ENCODE data around the gene ABHD18. TPM values are rescaled to one million over a fixed set of nuclear protein-coding genes. Genes with fewer than 3 reads are reported as not detected.
A peak's percentile ranks its signal among the peaks of the same experiment; 100 is the strongest.
"Not testable (repeated sequence)": the region's sequence is repeated elsewhere in the genome, so short reads cannot be mapped to it uniquely, and the experiment has no call there.

ABHD18 gene
- total RNA-seq, 2 experiments from 2014 or later = 17.3 to 18.9 TPM

- Mint-ChIP-seq H3K27me3 (no peaks in the 10 kb centered on the region), H3K9me3 (peaks cover 14% of the 10 kb centered on the region), H3K27ac (no peak overlapping the region), H3K4me3 (no peak overlapping the region), H3K4me1 (ENCODE audit: low read depth) (peaks cover 13% of the 10 kb centered on the region), H3K36me3 (peaks cover 48% of the 10 kb centered on the region)
- ChIA-PET CTCF (no interaction called here), POLR2A (interaction anchor here (0.7 kb wide), 1 partner anchor 30 kb away, joined by 3 read pairs; the partner anchor contains the start of genes ABHD18 and MFSD8)
- DNase-seq = no peak
- intact Hi-C loops (cut with micrococcal nuclease) = loop anchor here (2.0 kb wide), 2 partner anchors 65 to 213 kb away; partner anchors contain the start of genes HSPA4L and LARP1B
Measured at GRCh38 chr4:127995776-127996175, 30.6 kb downstream of the ABHD18 start.

- peaks cover 48% of the 10 kb centered on the region for H3K36me3 Mint-ChIP-seq
- POLR2A ChIA-PET, H3K27me3 Mint-ChIP-seq, H3K27ac Mint-ChIP-seq, CTCF ChIA-PET, H3K4me3 Mint-ChIP-seq, DNase-seq: not testable (repeated sequence)
- H3K9me3 Mint-ChIP-seq = peaks cover 14% of the 10 kb centered on the region
- peaks cover 20% of the 10 kb centered on the region for H3K4me1 Mint-ChIP-seq (ENCODE audit: low read depth)
- intact Hi-C loops (cut with micrococcal nuclease) = loop anchor here (2.0 kb wide), 2 partner anchors 64 to 214 kb away; partner anchors contain the start of genes HSPA4L and LARP1B
Measured at GRCh38 chr4:127996521-127996920, 31.3 kb downstream of the ABHD18 start.

GRCh38 chr4:127997534-127998388 is 32.6 kb downstream of the ABHD18 start:
- H3K4me3 Mint-ChIP-seq = no peak overlapping the region
- DNase-seq = peak; percentile 60
- intact Hi-C loops (cut with micrococcal nuclease) = loop anchor here (1.0 to 2.0 kb wide), 4 partner anchors 32 to 215 kb away; partner anchors contain the start of genes ABHD18, HSPA4L, LARP1B and MFSD8
- ChIA-PET POLR2A (interaction anchor here (0.7 to 1.8 kb wide), 2 partner anchors 32 to 65 kb away, joined by 7 to 9 read pairs; partner anchors contain the start of genes ABHD18 and MFSD8), CTCF (interaction anchor here (0.9 to 1.2 kb wide), 7 partner anchors 16 to 63 kb away, joined by 3 to 6 read pairs (median 4); partner anchors contain the start of genes ABHD18, LARP1B and MFSD8)
- H3K36me3 Mint-ChIP-seq = peaks cover 48% of the 10 kb centered on the region
- H3K4me1 Mint-ChIP-seq (ENCODE audit: low read depth) = peaks cover 22% of the 10 kb centered on the region
- H3K27ac Mint-ChIP-seq = peak overlapping the region; percentile 36
- no peaks in the 10 kb centered on the region for H3K27me3 Mint-ChIP-seq
- H3K9me3 Mint-ChIP-seq = peaks cover 14% of the 10 kb centered on the region

- H3K36me3 Mint-ChIP-seq = peaks cover 7% of the 10 kb centered on the region
- POLR2A ChIA-PET = interaction anchor here (1.1 kb wide), 1 partner anchor 28 kb away, joined by 3 read pairs; no protein-coding TSS in a partner anchor
- intact Hi-C loops (cut with micrococcal nuclease) = no loop called here
- H3K9me3 Mint-ChIP-seq = no peaks in the 10 kb centered on the region
- no peak for DNase-seq
- no peak overlapping the region for H3K27ac Mint-ChIP-seq
- H3K4me1 Mint-ChIP-seq (ENCODE audit: low read depth) = peaks cover under 1% of the 10 kb centered on the region
- H3K4me3 Mint-ChIP-seq = no peak overlapping the region
- CTCF ChIA-PET = no interaction called here
- H3K27me3 Mint-ChIP-seq = no peaks in the 10 kb centered on the region
Measured at GRCh38 chr4:128006592-128006991, 41.4 kb downstream of the ABHD18 start.

- Mint-ChIP-seq H3K9me3 (no peaks in the 10 kb centered on the region), H3K4me1 (ENCODE audit: low read depth) (no peaks in the 10 kb centered on the region), H3K27ac (no peak overlapping the region), H3K4me3 (no peak overlapping the region), H3K36me3 (peaks cover 14% of the 10 kb centered on the region), H3K27me3 (no peaks in the 10 kb centered on the region)
- ChIA-PET CTCF (no interaction called here), POLR2A (no interaction called here)
- no peak for DNase-seq
- intact Hi-C loops (cut with micrococcal nuclease) = no loop called here
Measured at GRCh38 chr4:128009428-128009827, 44.2 kb downstream of the ABHD18 start.

- ChIA-PET CTCF (no interaction called here), POLR2A (no interaction called here)
- Mint-ChIP-seq H3K27me3 (no peaks in the 10 kb centered on the region), H3K27ac (no peak overlapping the region), H3K4me3 (no peak overlapping the region), H3K36me3 (peaks cover 25% of the 10 kb centered on the region), H3K4me1 (ENCODE audit: low read depth) (no peaks in the 10 kb centered on the region), H3K9me3 (no peaks in the 10 kb centered on the region)
- intact Hi-C loops (cut with micrococcal nuclease) = no loop called here
- no peak for DNase-seq
Measured at GRCh38 chr4:128025319-128025718, 60.1 kb downstream of the ABHD18 start.

- Mint-ChIP-seq H3K27ac (no peak overlapping the region), H3K27me3 (no peaks in the 10 kb centered on the region), H3K9me3 (no peaks in the 10 kb centered on the region), H3K4me1 (ENCODE audit: low read depth) (no peaks in the 10 kb centered on the region), H3K4me3 (no peak overlapping the region), H3K36me3 (peaks cover 15% of the 10 kb centered on the region)
- ChIA-PET POLR2A (no interaction called here), CTCF (no interaction called here)
- no peak for DNase-seq
- intact Hi-C loops (cut with micrococcal nuclease) = no loop called here
Measured at GRCh38 chr4:128029907-128030306, 64.7 kb downstream of the ABHD18 start.

- CTCF ChIA-PET = no interaction called here
Measured at GRCh38 chr4:128031756-128032384, 66.7 kb downstream of the ABHD18 start.

GRCh38 chr4:128039568-128039967 is 74.4 kb downstream of the ABHD18 start:
- no peak for DNase-seq
- H3K4me1 Mint-ChIP-seq (ENCODE audit: low read depth) = no peaks in the 10 kb centered on the region
- H3K36me3 Mint-ChIP-seq = no peaks in the 10 kb centered on the region
- ChIA-PET CTCF (no interaction called here), POLR2A (no interaction called here)
- H3K9me3 Mint-ChIP-seq = no peaks in the 10 kb centered on the region
- no peaks in the 10 kb centered on the region for H3K27me3 Mint-ChIP-seq
- H3K4me3 Mint-ChIP-seq = no peak overlapping the region
- no peak overlapping the region for H3K27ac Mint-ChIP-seq
- intact Hi-C loops (cut with micrococcal nuclease) = no loop called here

More at GRCh38 chr4:128031756-128032384, 66.7 kb downstream of the ABHD18 start:
- Mint-ChIP-seq H3K36me3 (peaks cover 13% of the 10 kb centered on the region), H3K27ac (no peak overlapping the region), H3K4me3 (no peak overlapping the region), H3K4me1 (ENCODE audit: low read depth) (no peaks in the 10 kb centered on the region), H3K27me3 (no peaks in the 10 kb centered on the region), H3K9me3 (no peaks in the 10 kb centered on the region)
- no peak for DNase-seq
- POLR2A ChIA-PET = no interaction called here
- intact Hi-C loops (cut with micrococcal nuclease) = no loop called here

GRCh38 chr4:128047019-128047418 is 81.8 kb downstream of the ABHD18 start:
- H3K4me1 Mint-ChIP-seq (ENCODE audit: low read depth); H3K27ac Mint-ChIP-seq; H3K27me3 Mint-ChIP-seq; CTCF ChIA-PET; H3K4me3 Mint-ChIP-seq; DNase-seq; H3K9me3 Mint-ChIP-seq; intact Hi-C loops (cut with micrococcal nuclease); H3K36me3 Mint-ChIP-seq: not testable (repeated sequence)
- POLR2A ChIA-PET = interaction anchor here (0.6 kb wide), 1 partner anchor 26 kb away, joined by 6 read pairs; no protein-coding TSS in a partner anchor

- CTCF ChIA-PET; intact Hi-C loops (cut with micrococcal nuclease): not testable (repeated sequence)
Measured at GRCh38 chr4:128047514-128047913, 82.3 kb downstream of the ABHD18 start.

GRCh38 chr4:128051229-128051628 is 86.0 kb downstream of the ABHD18 start:
- POLR2A ChIA-PET; H3K4me3 Mint-ChIP-seq; H3K36me3 Mint-ChIP-seq; H3K9me3 Mint-ChIP-seq; H3K27me3 Mint-ChIP-seq; H3K4me1 Mint-ChIP-seq (ENCODE audit: low read depth); CTCF ChIA-PET; H3K27ac Mint-ChIP-seq: not testable (repeated sequence)
- intact Hi-C loops (cut with micrococcal nuclease) = loop anchor here (2.0 kb wide), 1 partner anchor 446 kb away; no protein-coding TSS in a partner anchor
- DNase-seq = peak; percentile 25

More at GRCh38 chr4:128047514-128047913, 82.3 kb downstream of the ABHD18 start:
- H3K36me3 Mint-ChIP-seq; H3K9me3 Mint-ChIP-seq; H3K27me3 Mint-ChIP-seq; H3K27ac Mint-ChIP-seq; DNase-seq; H3K4me3 Mint-ChIP-seq; H3K4me1 Mint-ChIP-seq (ENCODE audit: low read depth): not testable (repeated sequence)
- POLR2A ChIA-PET = interaction anchor here (0.6 kb wide), 1 partner anchor 26 kb away, joined by 6 read pairs; no protein-coding TSS in a partner anchor

All from activated CD4-positive, alpha-beta memory T cell treated with anti-CD3 and anti-CD28 coated beads for 36 hours (primary cell).